Activated CD4-positive, alpha-beta memory T cell treated with anti-CD3 and anti-CD28 coated beads for 36 hours (primary cell): ENCODE data around the gene NDUFB10. TPM values are rescaled to one million over a fixed set of nuclear protein-coding genes. Genes with fewer than 3 reads are reported as not detected.
A peak's percentile ranks its signal among the peaks of the same experiment; 100 is the strongest.

ENCODE experiments used
- CTCF ChIA-PET: fragments of 350-600 bp; sonication (Branson Sonifier 250); formaldehyde crosslinking; loops from one replicate; lab custom pipeline; 2021; ENCODE audit warnings: antibody characterized with exemption, inconsistent platforms; lab: Charles Lee
- POLR2A ChIA-PET: fragments of 350-600 bp; sonication (Branson Sonifier 250); formaldehyde crosslinking; loops from one replicate; lab custom pipeline; 2021; ENCODE audit warnings: antibody characterized with exemption; lab: Charles Lee
- DNase-seq: peaks from one replicate; pipeline ENCODE4 v3.0.0-alpha.2; 2020
- H3K27ac Mint-ChIP-seq: one replicate; pipeline ENCODE4 v1.8.0; 2021; ENCODE audit warnings: mixed read lengths
- H3K27me3 Mint-ChIP-seq: one replicate; pipeline ENCODE4 v1.8.0; 2021; ENCODE audit warnings: mixed read lengths
- H3K36me3 Mint-ChIP-seq: one replicate; pipeline ENCODE4 v1.8.0; 2021; ENCODE audit warnings: mixed read lengths
- H3K4me1 Mint-ChIP-seq: one replicate; pipeline ENCODE4 v1.8.0; 2021; ENCODE audit warnings: low read depth, mixed read lengths
- H3K4me3 Mint-ChIP-seq: one replicate; pipeline ENCODE4 v1.8.0; 2021; ENCODE audit warnings: mild to moderate bottlenecking, mixed read lengths
- H3K9me3 Mint-ChIP-seq: one replicate; pipeline ENCODE4 v1.8.0; 2021; ENCODE audit warnings: mixed read lengths
- intact Hi-C: fragments of 100-400 bp; cut with micrococcal nuclease; formaldehyde crosslinking; loops from one replicate; pipeline ENCODE4 v1.15.1; 2023
- total RNA-seq, 2 experiments: library from RNA; stranded (reverse); gene quantifications; one replicate each; pipeline ENCODE4 v1.2.3, GENCODE V29; 2021

NDUFB10 gene
- total RNA-seq, 2 experiments from 2014 or later, result 122 to 125 TPM

DNA sequence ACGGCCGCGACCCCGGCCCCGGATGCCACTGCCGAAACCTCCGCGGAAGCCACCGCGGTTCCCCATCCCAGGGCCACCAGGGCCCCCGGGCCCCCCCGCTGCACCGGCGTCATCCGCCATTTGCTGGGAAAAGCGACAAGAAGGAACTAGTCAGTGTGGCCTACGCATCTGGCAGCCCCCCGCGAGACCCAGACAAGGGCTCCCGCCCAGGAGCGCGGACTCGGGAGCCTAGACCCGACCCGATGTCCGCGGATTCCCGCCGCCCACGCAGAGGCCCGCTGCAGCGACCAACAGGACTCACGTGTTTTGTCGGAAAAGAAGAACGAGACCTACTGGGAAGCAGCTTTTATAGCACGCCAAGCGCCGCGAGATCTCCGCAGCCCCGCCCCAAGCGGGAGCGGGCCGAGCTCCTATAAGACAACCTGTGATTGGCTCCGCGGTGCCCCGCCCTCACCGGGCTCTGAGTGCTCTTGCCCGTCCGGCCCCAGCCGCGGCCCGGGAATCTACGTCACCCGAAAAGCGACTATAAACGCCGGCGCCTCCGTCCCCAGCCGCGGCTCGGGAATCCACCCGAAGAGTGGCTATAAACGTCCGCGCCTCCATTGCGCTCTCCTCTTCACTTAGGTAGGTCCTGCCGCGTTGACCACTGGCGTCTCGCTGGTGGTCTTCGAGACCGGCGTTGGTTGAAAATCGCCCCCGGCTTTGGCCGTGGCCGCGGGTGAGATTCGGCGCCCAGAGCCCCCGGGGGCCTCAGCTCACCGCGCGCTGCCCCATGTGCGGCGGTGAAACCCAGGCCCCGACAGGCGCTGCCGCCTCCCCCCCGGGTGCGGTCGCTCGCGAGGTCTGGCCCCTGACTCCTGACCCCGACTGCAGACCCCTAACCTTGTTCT is 5.4 kb downstream of the NDUFB10 start, which contains the start of gene RPS2:
Gene RPS2 (minus strand): TSS at position 321 of the 890 bp plus-strand sequence. CDS start 201 bp downstream, at position 120.
- H3K4me3 Mint-ChIP-seq, result peak within 1 kb of the TSS; percentile 92
- peak; percentile 99 for DNase-seq
- POLR2A ChIA-PET, result interaction anchor here (0.6 to 3.3 kb wide), 27 partner anchors 9 to 555 kb away, joined by 3 to 25 read pairs (median 4); partner anchors contain the start of genes AMDHD2, EME2, FAHD1 and GFER
- CTCF ChIA-PET, result interaction anchor here (0.6 to 1.0 kb wide), 6 partner anchors 19 to 557 kb away, joined by 3 to 4 read pairs (median 3); partner anchors contain the start of genes GFER, MSRB1, NUBP2 and SPSB3
- no peaks in the 10 kb centered on the region for H3K9me3 Mint-ChIP-seq
- intact Hi-C loops, result loop anchor here (1.0 to 5.0 kb wide), 4 partner anchors 21 to 352 kb away; partner anchors contain the start of genes CRAMP1, IFT140 and MSRB1
- peaks cover 47% of the 10 kb centered on the region for H3K36me3 Mint-ChIP-seq
- H3K27me3 Mint-ChIP-seq, result no peaks in the 10 kb centered on the region
- peaks cover 41% of the 10 kb centered on the region for H3K4me1 Mint-ChIP-seq
- H3K27ac Mint-ChIP-seq, result peak within 1 kb of the TSS; percentile 96

DNA sequence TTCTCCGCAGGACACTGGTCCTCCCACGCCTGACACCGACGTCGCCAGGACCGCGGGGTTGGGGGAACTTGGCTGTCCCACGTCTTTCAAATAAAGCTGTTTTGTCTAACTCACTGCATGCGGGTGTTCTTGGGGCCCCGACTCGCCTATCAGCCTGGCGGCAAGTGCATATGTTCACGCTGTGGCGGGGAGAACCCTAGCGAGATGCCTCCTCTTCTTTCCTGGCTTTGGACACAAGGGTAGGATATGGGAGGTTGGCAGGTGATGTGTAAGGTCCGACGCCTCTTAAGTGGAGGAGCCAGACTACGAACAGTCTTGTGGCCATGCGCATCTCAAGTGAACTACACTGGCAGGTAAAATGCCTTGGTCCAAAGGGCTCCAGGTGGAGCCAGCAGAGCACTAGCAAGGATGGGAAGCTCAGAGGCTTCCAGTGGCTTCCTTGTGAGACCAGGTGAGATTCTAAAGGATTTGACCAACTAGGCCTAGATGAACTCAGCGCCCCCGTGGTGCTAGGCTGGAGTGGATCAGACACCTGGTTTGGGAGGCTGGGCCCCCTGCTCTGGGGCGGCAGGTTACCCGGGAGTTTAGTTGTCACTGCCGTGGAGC is 6.2 kb downstream of the NDUFB10 start:
- H3K9me3 Mint-ChIP-seq, result no peaks in the 10 kb centered on the region

GRCh38 chr16:1966460-1966859 is 7.1 kb downstream of the NDUFB10 start, which contains the start of gene RNF151:
RNF151 (plus strand) TSS chr16:1966856; CDS start chr16:1966882, 26 bp downstream.
- Mint-ChIP-seq H3K4me3 (peak within 1 kb of the TSS; percentile 92), H3K4me1 (peaks cover 35% of the 10 kb centered on the region), H3K36me3 (peaks cover 38% of the 10 kb centered on the region), H3K27ac (peak within 1 kb of the TSS; percentile 96), H3K27me3 (no peaks in the 10 kb centered on the region), H3K9me3 (no peaks in the 10 kb centered on the region)
- CTCF ChIA-PET, result interaction anchor here (0.6 to 1.4 kb wide), 2 partner anchors 37 to 81 kb away, joined by 3 to 6 read pairs; no protein-coding TSS in a partner anchor
- POLR2A ChIA-PET, result interaction anchor here (1.1 to 2.3 kb wide), 3 partner anchors 25 to 189 kb away, joined by 3 to 25 read pairs (median 4); partner anchors contain the start of genes NUBP2, SPSB3 and TRAF7
- intact Hi-C loops, result no loop called here
- DNase-seq, result no peak

More for the DNA sequence above, 6.2 kb downstream of the NDUFB10 start:
- Mint-ChIP-seq H3K4me3 (peak overlapping the region; percentile 92), H3K27me3 (no peaks in the 10 kb centered on the region), H3K4me1 (peaks cover 37% of the 10 kb centered on the region), H3K27ac (peak overlapping the region; percentile 96), H3K36me3 (peaks cover 46% of the 10 kb centered on the region)
- intact Hi-C loops, result loop anchor here (2.0 kb wide), 1 partner anchor 27 kb away; no protein-coding TSS in a partner anchor
- DNase-seq, result peak; percentile 35
- CTCF ChIA-PET, result interaction anchor here (0.9 to 1.4 kb wide), 2 partner anchors 38 to 183 kb away, joined by 4 to 6 read pairs; partner anchors contain the start of genes NUBP2 and SPSB3
- POLR2A ChIA-PET, result interaction anchor here (0.6 to 3.3 kb wide), 21 partner anchors 8 to 555 kb away, joined by 3 to 25 read pairs (median 5); partner anchors contain the start of genes AMDHD2, EME2, GFER and MAPK8IP3

- ChIA-PET POLR2A (no interaction called here), CTCF (interaction anchor here (0.8 kb wide), 1 partner anchor 172 kb away, joined by 3 read pairs; no protein-coding TSS in a partner anchor)
- H3K4me3 Mint-ChIP-seq, result no peak overlapping the region
Observed at GRCh38 chr16:1968146-1968953, 9.0 kb downstream of the NDUFB10 start.

DNA sequence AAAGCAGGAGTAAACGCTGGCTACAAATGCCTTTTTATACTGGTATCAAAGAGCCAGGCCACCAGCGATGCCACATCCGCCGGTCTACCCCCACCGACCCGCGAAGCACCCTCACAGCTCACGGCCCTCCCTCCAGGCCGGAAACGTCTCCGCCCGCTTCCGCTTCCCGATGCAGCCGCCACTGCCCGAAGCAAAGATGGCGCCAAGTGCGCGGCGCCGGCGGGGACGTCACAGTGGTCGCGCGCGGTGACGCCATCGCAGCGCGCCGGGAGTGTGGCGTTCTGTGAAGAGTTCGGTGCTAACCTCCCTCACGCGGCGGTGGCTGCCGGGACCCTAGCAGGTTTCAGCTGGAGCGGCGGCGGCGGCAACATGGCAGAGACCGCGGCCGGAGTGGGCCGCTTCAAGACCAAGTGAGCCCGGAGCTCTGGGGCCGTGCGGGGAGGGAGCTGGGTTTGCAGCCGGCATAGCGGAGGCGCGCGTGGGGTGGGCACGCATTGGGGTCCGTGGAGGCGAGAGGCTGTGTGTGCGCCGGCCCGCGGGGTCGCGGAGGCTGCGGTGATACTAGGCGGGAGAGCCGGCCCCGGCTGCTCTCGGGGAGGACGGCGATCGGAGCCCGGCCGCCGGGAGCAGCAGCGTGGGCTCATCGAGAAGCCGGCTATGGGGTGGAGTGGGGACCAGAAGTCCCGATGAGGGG is 12.6 kb downstream of the NDUFB10 start, which contains the start of gene TBL3:
Gene TBL3 (plus strand): TSS at position 258 of the 694 bp plus-strand sequence. CDS start 112 bp downstream, at position 370.
- H3K4me3 Mint-ChIP-seq, result peak within 1 kb of the TSS; percentile 100
- CTCF ChIA-PET, result interaction anchor here (0.6 to 1.4 kb wide), 3 partner anchors 32 to 607 kb away, joined by 3 read pairs; no protein-coding TSS in a partner anchor

More at GRCh38 chr16:1968146-1968953, 9.0 kb downstream of the NDUFB10 start:
- Mint-ChIP-seq H3K4me1 (peaks cover 29% of the 10 kb centered on the region), H3K27me3 (no peaks in the 10 kb centered on the region), H3K9me3 (no peaks in the 10 kb centered on the region), H3K36me3 (peaks cover 29% of the 10 kb centered on the region), H3K27ac (no peak overlapping the region)
- DNase-seq, result no peak
- intact Hi-C loops, result no loop called here

DNA sequence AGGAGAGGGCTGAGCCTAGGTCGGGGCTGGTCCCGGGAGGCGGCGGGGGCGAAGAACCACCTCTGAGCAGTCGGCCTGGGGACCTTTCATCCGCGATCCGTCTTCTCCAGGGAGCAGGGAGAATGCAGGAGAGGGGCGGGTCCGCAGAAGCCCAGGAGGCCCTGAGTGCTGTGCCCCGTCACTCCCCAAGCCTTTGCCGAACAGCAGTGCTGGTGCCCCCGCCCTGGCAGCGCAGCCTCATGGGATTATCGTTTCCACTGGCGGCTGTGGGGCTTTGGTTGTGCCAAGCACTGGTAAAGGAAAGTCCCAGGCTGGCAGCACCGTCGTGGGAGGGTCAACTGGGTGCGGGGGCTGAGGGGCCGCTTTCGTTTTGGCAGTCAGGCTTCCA is 13.1 kb downstream of the NDUFB10 start:
- peaks cover 20% of the 10 kb centered on the region for H3K4me1 Mint-ChIP-seq
- H3K9me3 Mint-ChIP-seq, result no peaks in the 10 kb centered on the region
- DNase-seq, result peak; percentile 35
- peak overlapping the region; percentile 100 for H3K4me3 Mint-ChIP-seq
- H3K27me3 Mint-ChIP-seq, result no peaks in the 10 kb centered on the region
- POLR2A ChIA-PET, result interaction anchor here (0.9 to 2.5 kb wide), 8 partner anchors 9 to 190 kb away, joined by 3 to 15 read pairs (median 9); partner anchors contain the start of genes NDUFB10, NOXO1, NUBP2 and SPSB3
- H3K36me3 Mint-ChIP-seq, result peaks cover 31% of the 10 kb centered on the region
- no peak overlapping the region for H3K27ac Mint-ChIP-seq
- CTCF ChIA-PET, result no interaction called here
- intact Hi-C loops, result no loop called here

More for the DNA sequence above, 12.6 kb downstream of the NDUFB10 start, which contains the start of gene TBL3:
- peak within 1 kb of the TSS; percentile 100 for H3K27ac Mint-ChIP-seq
- POLR2A ChIA-PET, result interaction anchor here (0.9 to 2.5 kb wide), 10 partner anchors 9 to 189 kb away, joined by 3 to 15 read pairs (median 8); partner anchors contain the start of genes MSRB1, NDUFB10, NOXO1 and NTHL1
- H3K36me3 Mint-ChIP-seq, result peaks cover 30% of the 10 kb centered on the region
- H3K4me1 Mint-ChIP-seq, result peaks cover 20% of the 10 kb centered on the region
- intact Hi-C loops, result no loop called here
- peak; percentile 98 for DNase-seq
- H3K27me3 Mint-ChIP-seq, result no peaks in the 10 kb centered on the region
- H3K9me3 Mint-ChIP-seq, result no peaks in the 10 kb centered on the region

DNA sequence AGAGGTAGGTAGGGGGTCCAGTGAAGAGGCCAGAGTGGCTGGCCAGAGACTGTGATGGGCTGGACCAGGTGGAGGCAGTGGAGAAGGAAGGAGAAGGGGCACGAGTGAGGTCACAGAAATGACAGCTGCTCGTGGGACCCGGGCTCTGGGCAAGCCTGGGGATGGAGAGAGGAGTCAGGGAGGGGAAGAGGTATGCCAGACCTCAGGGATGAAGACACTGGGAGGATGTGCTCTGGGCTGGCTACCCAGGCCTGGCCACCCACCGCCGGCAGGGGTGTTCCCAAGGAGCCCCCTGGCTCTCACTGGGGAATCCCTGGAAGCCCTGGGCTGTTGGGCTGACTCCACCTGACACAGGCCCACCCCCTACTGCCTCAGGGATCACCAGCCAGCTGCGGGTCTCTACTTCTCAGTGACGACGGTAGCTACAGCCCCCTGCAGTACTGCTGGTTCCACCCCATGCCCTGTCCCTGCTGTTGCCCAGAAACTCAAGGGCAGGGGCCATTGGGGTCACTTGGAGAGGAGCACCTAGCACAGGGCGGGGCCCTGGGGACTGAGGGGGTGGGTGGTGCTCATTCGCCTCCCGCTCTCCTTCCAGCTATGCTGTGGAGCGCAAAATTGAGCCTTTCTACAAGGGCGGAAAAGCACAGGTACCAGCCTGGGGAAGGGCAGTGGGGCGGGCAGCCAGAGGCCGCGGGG is 14.3 kb downstream of the NDUFB10 start:
- Mint-ChIP-seq H3K4me1 (peaks cover 20% of the 10 kb centered on the region), H3K27me3 (no peaks in the 10 kb centered on the region), H3K27ac (no peak overlapping the region), H3K36me3 (peaks cover 35% of the 10 kb centered on the region), H3K4me3 (peak overlapping the region; percentile 20), H3K9me3 (no peaks in the 10 kb centered on the region)
- ChIA-PET CTCF (no interaction called here), POLR2A (interaction anchor here (1.0 kb wide), 1 partner anchor 8 kb away, joined by 4 read pairs; the partner anchor contains the start of gene RPS2)
- no peak for DNase-seq
- intact Hi-C loops, result no loop called here

DNA sequence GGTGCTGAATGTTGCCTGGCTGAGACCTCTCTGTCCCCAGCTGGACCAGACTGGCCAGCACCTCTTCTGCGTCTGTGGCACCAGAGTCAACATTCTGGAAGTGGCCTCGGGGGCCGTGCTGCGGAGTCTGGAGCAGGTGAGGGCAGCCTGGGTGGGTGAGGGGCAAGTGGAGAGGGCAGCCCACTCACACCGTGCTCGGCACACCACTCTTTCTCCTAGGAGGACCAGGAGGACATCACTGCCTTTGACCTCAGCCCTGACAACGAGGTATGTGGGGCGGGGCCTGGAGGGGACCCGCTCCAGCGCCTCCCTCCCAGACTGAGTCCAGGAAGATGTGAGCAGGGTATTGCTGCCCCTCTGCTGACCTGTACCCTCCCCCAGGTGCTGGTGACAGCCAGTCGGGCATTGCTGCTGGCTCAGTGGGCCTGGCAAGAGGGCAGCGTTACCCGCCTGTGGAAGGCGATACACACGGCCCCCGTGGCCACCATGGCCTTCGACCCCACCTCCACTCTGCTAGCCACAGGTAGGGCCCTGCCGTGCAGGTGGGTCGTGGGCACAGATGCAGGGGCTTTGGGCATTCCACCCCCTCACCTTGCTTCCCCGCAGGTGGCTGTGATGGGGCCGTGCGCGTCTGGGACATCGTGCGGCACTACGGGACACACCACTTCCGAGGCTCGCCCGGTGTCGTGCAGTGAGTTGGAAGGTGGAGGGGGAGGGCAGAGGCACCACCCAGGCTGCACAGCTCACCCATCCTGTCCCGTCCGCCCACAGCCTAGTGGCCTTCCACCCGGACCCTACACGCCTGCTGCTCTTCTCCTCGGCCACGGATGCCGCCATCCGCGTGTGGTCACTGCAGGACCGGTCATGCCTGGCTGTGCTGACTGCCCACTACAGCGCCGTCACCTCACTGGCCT is 15.1 kb downstream of the NDUFB10 start:
- Mint-ChIP-seq H3K4me1 (peaks cover 20% of the 10 kb centered on the region), H3K4me3 (no peak overlapping the region), H3K36me3 (peaks cover 38% of the 10 kb centered on the region), H3K27ac (no peak overlapping the region), H3K9me3 (no peaks in the 10 kb centered on the region), H3K27me3 (no peaks in the 10 kb centered on the region)
- ChIA-PET CTCF (no interaction called here), POLR2A (interaction anchor here (0.8 to 1.0 kb wide), 2 partner anchors 9 to 10 kb away, joined by 3 to 4 read pairs; partner anchors contain the start of gene RPS2)
- no peak for DNase-seq
- intact Hi-C loops, result no loop called here
